ENCODE results near the gene NTMT1. TPM values are rescaled to one million over a fixed set of nuclear protein-coding genes. Genes with fewer than 3 reads are reported as not detected.

NTMT1 gene
- total and polyA plus RNA-seq, 12 donors, result 27.2 to 190 (median 73.6) TPM

GRCh38 chr9:129602598-129603415, 23.2 kb upstream of the NTMT1 start:
- intact Hi-C loops (cut with DNase I), result loop anchor here in 1 of 2 donors (5.0 kb wide), 1 partner anchor 106 kb away; no protein-coding TSS in a partner anchor
- H3K4me3 ChIP-seq, result no peak overlapping the region
- TF ChIP-seq CTCF (IDR thresholded peaks at IDR 0.05), result no peak
- TF ChIP-seq POLR2A (IDR thresholded peaks at IDR 0.05), result no peak
- WGBS, 4 donors, result 16 to 62% (median 56%) methylated on average over 4 to 10 of the region's 10 CpGs
- DNase-seq, result no peak
- peaks cover 3 to 10% of the 10 kb centered on the region in 2 donors for H3K4me1 ChIP-seq (replicated peaks in 1 of 2)
- H3K36me3 ChIP-seq (replicated peaks in 1 of 2), result no peaks in the 10 kb centered on the region
- no peak overlapping the region for H3K27ac ChIP-seq
- H3K9me3 ChIP-seq (replicated peaks in 1 of 3), result no peaks in the 10 kb centered on the region
- H3K27me3 ChIP-seq, result no peaks in the 10 kb centered on the region

- Histone ChIP-seq H3K9me3 (replicated peaks in 1 of 3) (no peaks in the 10 kb centered on the region), H3K4me1 (replicated peaks in 1 of 2) (peaks cover 0 to 22% of the 10 kb centered on the region in 2 donors), H3K27me3 (no peaks in the 10 kb centered on the region), H3K4me3 (no peak overlapping the region), H3K27ac (no peak overlapping the region), H3K36me3 (replicated peaks in 1 of 2) (no peaks in the 10 kb centered on the region)
- intact Hi-C loops (cut with DNase I), result loop anchor here in 1 of 2 donors (5.0 kb wide), 1 partner anchor 107 kb away; no protein-coding TSS in a partner anchor
- 72 to 86% (median 77%) methylated on average over 3 to 12 of the region's 12 CpGs for WGBS, 4 donors
- no peak for DNase-seq
- TF ChIP-seq POLR2A (IDR thresholded peaks at IDR 0.05) (no peak), CTCF (IDR thresholded peaks at IDR 0.05) (no peak)
These were observed 21.8 kb upstream of the NTMT1 start for GRCh38 chr9:129604056-129604765.

GRCh38 chr9:129604766-129605163, 21.2 kb upstream of the NTMT1 start:
- TF ChIP-seq CTCF (IDR thresholded peaks at IDR 0.05) (no peak), POLR2A (IDR thresholded peaks at IDR 0.05) (no peak)
- no peaks in the 10 kb centered on the region for H3K9me3 ChIP-seq (replicated peaks in 1 of 3)
- 54 to 69% (median 62%) methylated on average over 8 of the region's 8 CpGs for WGBS, 4 donors
- H3K4me3 ChIP-seq, result no peak overlapping the region
- H3K27ac ChIP-seq, result no peak overlapping the region
- H3K27me3 ChIP-seq, result no peaks in the 10 kb centered on the region
- no peak for DNase-seq
- H3K36me3 ChIP-seq (replicated peaks in 1 of 2), result no peaks in the 10 kb centered on the region
- H3K4me1 ChIP-seq (replicated peaks in 1 of 2), result peaks cover 3 to 25% of the 10 kb centered on the region in 2 donors
- intact Hi-C loops (cut with DNase I), result loop anchor here (5.0 kb wide), 3 partner anchors 102 to 117 kb away; no protein-coding TSS in a partner anchor

All from adrenal gland (tissue), 12 donors.